Mesothelial cell of epicardium (in vitro differentiated cells): Measurements from ENCODE around the gene VGLL2. TPM values are rescaled to one million over a fixed set of nuclear protein-coding genes. Genes with fewer than 3 reads are reported as not detected.

ENCODE experiments used
- DNase-seq, 2 experiments: peaks; one replicate each; pipeline ENCODE4 v3.0.0; 2021; ENCODE audit warnings: low spot score in 2 of 2; ENCODE audit not compliant: unreplicated experiment in 2 of 2
- H3K27ac Mint-ChIP-seq: 2 replicates; pipeline ENCODE4 v1.8.0; 2021; ENCODE audit warnings: mixed read lengths
- H3K27me3 Mint-ChIP-seq: 2 replicates; pipeline ENCODE4 v1.8.0; 2021; ENCODE audit warnings: low read depth, mixed read lengths
- H3K36me3 Mint-ChIP-seq: 2 replicates; pipeline ENCODE4 v1.8.0; 2021; ENCODE audit warnings: mixed read lengths
- H3K4me1 Mint-ChIP-seq: 2 replicates; pipeline ENCODE4 v1.8.0; 2021; ENCODE audit warnings: mixed read lengths
- H3K4me3 Mint-ChIP-seq: 2 replicates; pipeline ENCODE4 v1.8.0; 2021; ENCODE audit warnings: mild to moderate bottlenecking, moderate library complexity, mixed read lengths
- H3K9me3 Mint-ChIP-seq: 2 replicates; pipeline ENCODE4 v1.8.0; 2021; ENCODE audit warnings: mixed read lengths
- total RNA-seq: library from RNA; stranded (reverse); gene quantifications from 3 replicates; pipeline ENCODE4 v1.2.1, GENCODE V29; 2021
- TF ChIP-seq, protein P1 (sequence below): fragments of 200-600 bp; sonication (generic); IDR thresholded peaks from one replicate; pipeline ENCODE4 v1.5.0; 2021; ENCODE audit warnings: antibody characterized with exemption; ENCODE audit not compliant: unreplicated experiment

The VGLL2 gene
- total RNA-seq, 1 donor from 2014 or later, result not detected

DNA sequence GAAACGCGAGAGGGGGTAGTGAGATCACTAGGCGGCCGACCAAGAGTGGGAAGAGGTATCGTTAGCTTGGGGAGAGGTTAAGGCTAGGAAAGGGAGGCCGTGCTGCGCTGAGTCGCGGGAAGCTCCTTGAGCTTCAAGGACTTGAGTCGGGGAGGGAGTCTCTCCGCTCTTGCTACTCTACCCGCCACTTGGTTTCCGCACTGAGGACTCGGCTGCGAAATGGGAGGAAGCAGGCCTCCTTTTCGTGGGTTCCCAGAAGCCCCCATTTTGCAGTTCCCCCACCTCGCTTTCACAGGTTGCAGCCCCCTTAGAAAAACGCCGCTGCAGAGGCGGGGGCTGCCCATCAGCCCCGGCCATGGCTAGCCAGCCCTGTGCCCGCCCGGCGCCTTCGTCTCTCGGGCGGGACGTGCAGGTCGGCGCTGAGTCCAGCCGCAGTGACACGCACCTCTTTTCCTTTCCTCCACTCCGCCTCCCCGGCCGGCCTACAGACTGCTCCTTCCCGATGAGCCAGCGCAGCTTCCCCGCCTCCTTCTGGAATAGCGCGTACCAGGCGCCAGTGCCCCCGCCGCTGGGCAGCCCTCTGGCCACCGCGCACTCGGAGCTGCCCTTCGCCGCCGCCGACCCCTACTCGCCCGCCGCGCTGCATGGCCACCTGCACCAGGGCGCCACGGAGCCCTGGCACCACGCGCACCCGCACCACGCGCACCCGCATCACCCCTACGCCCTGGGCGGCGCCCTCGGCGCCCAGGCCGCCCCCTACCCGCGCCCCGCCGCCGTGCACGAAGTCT is 4.9 kb downstream of the VGLL2 start:
- H3K27me3 Mint-ChIP-seq, result peaks cover 95% of the 10 kb centered on the region
- no peaks in the 10 kb centered on the region for H3K36me3 Mint-ChIP-seq
- peak overlapping the region; percentile 30 for H3K4me3 Mint-ChIP-seq
- peaks cover 13% of the 10 kb centered on the region for H3K4me1 Mint-ChIP-seq
- TF ChIP-seq, protein P1, sequence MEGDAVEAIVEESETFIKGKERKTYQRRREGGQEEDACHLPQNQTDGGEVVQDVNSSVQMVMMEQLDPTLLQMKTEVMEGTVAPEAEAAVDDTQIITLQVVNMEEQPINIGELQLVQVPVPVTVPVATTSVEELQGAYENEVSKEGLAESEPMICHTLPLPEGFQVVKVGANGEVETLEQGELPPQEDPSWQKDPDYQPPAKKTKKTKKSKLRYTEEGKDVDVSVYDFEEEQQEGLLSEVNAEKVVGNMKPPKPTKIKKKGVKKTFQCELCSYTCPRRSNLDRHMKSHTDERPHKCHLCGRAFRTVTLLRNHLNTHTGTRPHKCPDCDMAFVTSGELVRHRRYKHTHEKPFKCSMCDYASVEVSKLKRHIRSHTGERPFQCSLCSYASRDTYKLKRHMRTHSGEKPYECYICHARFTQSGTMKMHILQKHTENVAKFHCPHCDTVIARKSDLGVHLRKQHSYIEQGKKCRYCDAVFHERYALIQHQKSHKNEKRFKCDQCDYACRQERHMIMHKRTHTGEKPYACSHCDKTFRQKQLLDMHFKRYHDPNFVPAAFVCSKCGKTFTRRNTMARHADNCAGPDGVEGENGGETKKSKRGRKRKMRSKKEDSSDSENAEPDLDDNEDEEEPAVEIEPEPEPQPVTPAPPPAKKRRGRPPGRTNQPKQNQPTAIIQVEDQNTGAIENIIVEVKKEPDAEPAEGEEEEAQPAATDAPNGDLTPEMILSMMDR, result no peak
- H3K9me3 Mint-ChIP-seq, result no peaks in the 10 kb centered on the region
- DNase-seq, result peak in 1 of 2 experiments; percentile 46
- no peak overlapping the region for H3K27ac Mint-ChIP-seq

DNA sequence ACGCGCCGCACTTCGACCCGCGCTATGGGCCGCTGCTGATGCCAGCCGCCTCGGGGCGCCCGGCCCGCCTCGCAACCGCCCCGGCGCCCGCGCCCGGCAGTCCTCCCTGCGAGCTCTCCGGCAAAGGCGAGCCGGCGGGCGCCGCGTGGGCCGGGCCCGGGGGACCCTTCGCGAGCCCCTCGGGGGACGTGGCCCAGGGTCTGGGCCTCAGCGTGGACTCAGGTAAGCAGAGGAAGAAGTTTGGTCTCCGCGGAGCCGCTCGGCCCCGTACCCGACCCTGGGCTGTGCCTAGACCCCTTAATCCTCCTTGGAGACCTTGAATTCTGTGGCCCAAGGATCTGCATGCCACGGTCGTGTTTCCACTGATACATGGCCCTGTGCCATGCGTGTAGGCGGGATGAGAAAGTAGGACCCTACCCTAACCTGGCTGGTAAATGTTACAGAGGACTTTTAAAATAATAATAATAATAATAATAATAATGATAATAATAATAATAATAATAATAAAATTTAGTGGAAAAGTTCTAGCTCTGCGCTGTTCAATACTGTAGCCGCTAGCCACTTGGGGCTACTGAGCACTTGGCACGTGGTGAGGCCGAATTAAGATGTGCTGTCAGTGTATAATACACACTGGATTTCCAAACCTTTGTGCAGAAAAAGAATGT is 5.6 kb downstream of the VGLL2 start:
- H3K4me3 Mint-ChIP-seq, result peak overlapping the region; percentile 14
- peaks cover 7% of the 10 kb centered on the region for H3K4me1 Mint-ChIP-seq
- peaks cover 96% of the 10 kb centered on the region for H3K27me3 Mint-ChIP-seq
- no peak overlapping the region for H3K27ac Mint-ChIP-seq
- H3K9me3 Mint-ChIP-seq, result no peaks in the 10 kb centered on the region
- no peak for DNase-seq
- H3K36me3 Mint-ChIP-seq, result no peaks in the 10 kb centered on the region
- TF ChIP-seq, protein P1, result no peak

DNA sequence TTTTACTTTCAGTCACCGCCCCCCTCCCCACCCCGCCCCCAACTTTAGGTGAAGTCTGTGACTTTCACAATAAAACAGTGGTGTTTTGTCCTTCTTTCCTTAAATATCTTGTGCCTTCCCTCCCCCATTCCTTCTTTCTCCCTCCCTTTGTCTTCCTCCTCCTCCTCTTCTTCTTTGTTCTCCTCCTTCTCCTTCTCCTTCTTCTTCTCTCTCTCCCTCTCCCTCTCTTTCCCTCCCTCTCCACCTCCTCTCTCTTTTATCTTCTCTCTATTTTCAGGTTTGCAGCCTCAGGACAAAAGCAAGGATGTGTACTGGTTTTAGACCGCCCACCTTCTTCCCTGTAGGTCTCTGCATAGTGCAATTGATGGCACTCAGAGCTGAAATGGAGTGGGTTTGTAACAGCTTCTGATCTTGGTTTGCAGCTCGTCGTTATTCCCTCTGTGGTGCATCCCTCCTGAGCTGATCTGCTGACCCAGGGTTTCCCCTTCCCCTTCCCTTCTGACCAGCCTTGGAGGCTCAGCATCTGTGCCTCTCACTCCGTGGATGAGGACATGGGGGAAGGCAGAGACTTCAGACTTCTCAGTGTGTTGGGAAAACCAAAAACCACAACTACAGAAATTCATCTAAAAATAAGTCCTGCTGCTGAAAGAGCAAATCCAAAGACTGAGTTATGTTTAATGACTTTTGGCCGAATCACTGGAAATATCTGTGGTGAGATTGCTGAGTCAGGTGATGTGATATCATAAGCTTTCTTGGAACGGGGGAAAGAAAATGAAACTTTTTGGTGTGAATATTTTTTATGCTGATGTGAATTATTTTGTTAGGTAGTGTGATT is 6.9 kb downstream of the VGLL2 start:
- H3K4me1 Mint-ChIP-seq, result peaks cover 3% of the 10 kb centered on the region
- H3K36me3 Mint-ChIP-seq, result no peaks in the 10 kb centered on the region
- H3K9me3 Mint-ChIP-seq, result no peaks in the 10 kb centered on the region
- H3K4me3 Mint-ChIP-seq, result no peak overlapping the region
- TF ChIP-seq, protein P1, result no peak
- H3K27me3 Mint-ChIP-seq, result peaks cover 92% of the 10 kb centered on the region
- H3K27ac Mint-ChIP-seq, result no peak overlapping the region
- no peak for DNase-seq

DNA sequence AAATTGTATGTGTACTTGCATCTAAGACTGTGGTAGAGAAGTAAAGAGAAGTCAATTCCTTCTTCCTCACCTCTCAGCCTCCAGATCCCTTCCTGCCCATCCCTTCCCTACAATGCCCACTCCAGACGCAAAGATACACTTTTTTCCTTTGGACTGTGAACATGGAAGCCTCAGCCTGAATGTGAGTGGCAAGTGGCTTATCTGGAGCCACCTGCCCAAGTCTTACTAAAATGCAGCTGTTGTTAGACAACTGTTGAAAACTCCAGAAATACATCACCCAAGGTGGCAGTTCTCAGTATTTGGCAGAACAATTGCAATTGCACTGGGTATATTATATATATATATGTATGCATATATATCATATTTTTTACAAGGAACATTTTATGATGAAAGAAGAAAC is 7.5 kb downstream of the VGLL2 start:
- Mint-ChIP-seq H3K4me1 (peaks cover 3% of the 10 kb centered on the region), H3K27me3 (peaks cover 89% of the 10 kb centered on the region), H3K36me3 (no peaks in the 10 kb centered on the region), H3K27ac (no peak overlapping the region), H3K4me3 (no peak overlapping the region), H3K9me3 (no peaks in the 10 kb centered on the region)
- no peak for DNase-seq
- TF ChIP-seq, protein P1, result no peak

DNA sequence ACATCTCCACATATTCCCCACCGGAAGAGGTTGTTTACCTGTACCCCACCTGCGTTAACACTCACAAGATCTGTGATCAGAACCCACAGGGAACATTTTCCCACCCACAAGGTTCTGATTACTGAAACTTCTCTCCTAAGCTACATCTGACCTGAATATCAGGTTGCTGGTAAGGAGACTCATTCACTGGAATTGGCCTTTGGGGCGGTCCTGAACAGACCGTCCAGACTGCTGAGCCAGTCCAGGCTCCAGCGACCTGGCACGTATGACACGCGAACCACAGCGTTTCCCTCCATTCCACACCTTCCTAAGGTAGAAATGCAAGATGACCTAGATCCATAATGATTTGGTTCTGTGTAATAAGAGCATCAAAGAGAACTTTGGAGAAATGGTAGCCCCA is 9.8 kb downstream of the VGLL2 start:
- TF ChIP-seq, protein P1, result no peak
- Mint-ChIP-seq H3K4me3 (no peak overlapping the region), H3K36me3 (no peaks in the 10 kb centered on the region), H3K9me3 (no peaks in the 10 kb centered on the region), H3K27ac (no peak overlapping the region), H3K4me1 (no peaks in the 10 kb centered on the region), H3K27me3 (peaks cover 78% of the 10 kb centered on the region)
- DNase-seq, result no peak
